PC-3 (cell line): Measurements from ENCODE around the gene LAMC2. TPM values are rescaled to one million over a fixed set of nuclear protein-coding genes. Genes with fewer than 3 reads are reported as not detected.
A peak's percentile ranks its signal among the peaks of the same experiment; 100 is the strongest.

Source experiments
- ATAC-seq: fragments of 200-7000 bp; cut with Tn5 transposase; 2 replicates; pipeline ENCODE4 v1.9.1; 2020; ENCODE audit warnings: mild to moderate bottlenecking, moderate library complexity
- BruUV-seq: library from RNA; stranded (reverse); fragments of 400-500 nt; replicated peaks from 2 replicates; lab custom pipeline; 2021; lab: Mats Ljungman, UMichigan
- CTCF ChIA-PET: fragments of 300-600 bp; sonication (Branson Sonifier 250); formaldehyde crosslinking; loops from one replicate; lab custom pipeline; 2022; ENCODE audit warnings: antibody characterized with exemption; lab: Charles Lee
- POLR2A ChIA-PET: fragments of 300-600 bp; sonication (Branson Sonifier 250); formaldehyde crosslinking; loops from one replicate; lab custom pipeline; 2022; ENCODE audit warnings: antibody characterized with exemption; ENCODE audit not compliant: unreplicated experiment; lab: Charles Lee
- DNase-seq: peaks from one replicate; pipeline ENCODE4 v3.0.0-alpha.2; 2015
- H2AFZ ChIP-seq: fragments of 300-600 bp; sonication (generic); 2 replicates; pipeline ENCODE4 v1.6.0; 2016; ENCODE audit warnings: antibody characterized with exemption, low read length
- H3F3A ChIP-seq: fragments of 300-600 bp; sonication (generic); one replicate; pipeline ENCODE4 v1.6.0; 2017; ENCODE audit warnings: antibody characterized with exemption, low read length, control low read depth, mild to moderate bottlenecking; ENCODE audit not compliant: unreplicated experiment
- H3K27ac ChIP-seq: fragments of 300-600 bp; sonication (generic); 2 replicates; pipeline ENCODE4 v1.5.1; 2016; ENCODE audit warnings: mild to moderate bottlenecking, low read length
- H3K27me3 ChIP-seq: fragments of 300-600 bp; sonication (generic); 2 replicates; pipeline ENCODE4 v1.6.1; 2016; ENCODE audit warnings: low read length, mixed read lengths
- H3K36me3 ChIP-seq: fragments of 300-600 bp; sonication (generic); 2 replicates; pipeline ENCODE4 v1.6.1; 2016; ENCODE audit warnings: low read depth, mixed run types, low read length, mixed read lengths
- H3K4me1 ChIP-seq: fragments of 300-600 bp; sonication (generic); 2 replicates; pipeline ENCODE4 v1.5.1; 2016; ENCODE audit warnings: low read length; ENCODE audit not compliant: insufficient read depth
- H3K4me2 ChIP-seq: fragments of 300-600 bp; sonication (generic); 2 replicates; pipeline ENCODE4 v1.6.0; 2016; ENCODE audit warnings: low read length
- H3K4me3 ChIP-seq: fragments of 300-600 bp; sonication (generic); 2 replicates; pipeline ENCODE4 v1.5.1; 2016; ENCODE audit warnings: mild to moderate bottlenecking, low read length, mixed read lengths
- H3K79me2 ChIP-seq: fragments of 300-600 bp; sonication (generic); 2 replicates; pipeline ENCODE4 v1.6.1; 2017; ENCODE audit warnings: low read length, mixed read lengths
- H3K9ac ChIP-seq: fragments of 300-600 bp; sonication (generic); 2 replicates; pipeline ENCODE4 v1.6.0; 2016; ENCODE audit warnings: mild to moderate bottlenecking, low read length
- H3K9me2 ChIP-seq: fragments of 300-600 bp; sonication (generic); replicated peaks from 2 replicates; pipeline ENCODE4 v1.6.1; 2016; ENCODE audit warnings: mixed run types, low read length, mixed read lengths
- H3K9me3 ChIP-seq: fragments of 300-600 bp; sonication (generic); 2 replicates; pipeline ENCODE4 v1.6.1; 2016; ENCODE audit warnings: low read length, mixed read lengths
- H4K20me1 ChIP-seq: fragments of 300-600 bp; sonication (generic); 2 replicates; pipeline ENCODE4 v1.6.1; 2016; ENCODE audit warnings: low read length, mixed read lengths
- EZH2 ChIP-seq: fragments of 300-600 bp; sonication (generic); IDR thresholded peaks from one replicate; pipeline ENCODE4 v1.6.1; 2017; ENCODE audit warnings: antibody characterized with exemption, mild to moderate bottlenecking, low read length; ENCODE audit not compliant: unreplicated experiment
- EZH2phosphoT487 ChIP-seq: fragments of 300-600 bp; sonication (generic); IDR thresholded peaks from 2 replicates; pipeline ENCODE4 v1.6.1; 2018; ENCODE audit warnings: mild to moderate bottlenecking, antibody characterized with exemption, low read length, borderline replicate concordance
- intact Hi-C: fragments of 100-400 bp; cut with micrococcal nuclease; formaldehyde crosslinking; loops from 2 replicates; pipeline ENCODE4 v1.9.0; 2023
- total RNA-seq: library from RNA; depleted of rRNA; stranded (reverse); fragments of >200 nt; gene quantifications from 2 replicates; pipeline ENCODE4 v1.2.3, GENCODE V29; 2014
- TF ChIP-seq, protein P1 (sequence below): fragments of 300-600 bp; sonication (generic); conservative IDR thresholded peaks from 2 replicates; pipeline ENCODE4 v1.5.1; 2017; ENCODE audit warnings: antibody characterized with exemption, low read depth, mild to moderate bottlenecking, low read length

Gene LAMC2
- total RNA-seq, 1 experiment from 2014 or later, result 105 TPM

DNA sequence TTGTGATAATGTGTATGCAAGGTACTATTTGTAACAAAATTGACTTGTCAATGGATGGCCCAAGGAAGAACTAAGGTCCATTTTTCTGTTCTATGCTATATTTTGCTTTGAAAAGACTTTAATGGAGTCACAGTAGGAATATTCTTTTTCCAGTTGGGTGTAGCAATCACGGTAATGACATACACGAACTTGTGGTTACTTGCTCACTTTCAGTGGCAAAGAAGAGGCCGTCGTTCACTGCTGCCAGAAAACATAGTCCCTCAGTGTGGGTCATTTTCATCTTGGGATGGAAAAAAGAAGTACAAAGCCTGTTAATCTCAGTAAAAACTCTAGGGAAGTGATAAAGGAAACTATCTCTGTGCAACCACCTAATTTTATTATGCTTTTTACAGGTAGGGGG is 47.8 kb upstream of the LAMC2 start:
- H3K9ac ChIP-seq, result peak overlapping the region; percentile 75; the same call in 1 of the 2 replicates
- H3K4me1 ChIP-seq, result peaks cover 31% of the 10 kb centered on the region
- no peak overlapping the region for H3K4me2 ChIP-seq
- DNase-seq (no peak), ATAC-seq (no peak)
- H3K36me3 ChIP-seq, result peaks cover 40% of the 10 kb centered on the region
- ChIA-PET POLR2A (interaction anchor here (0.6 kb wide), 1 partner anchor 66 kb away, joined by 4 read pairs; no protein-coding TSS in a partner anchor), CTCF (no interaction called here)
- no peaks in the 10 kb centered on the region for H3K9me2 ChIP-seq
- no peak overlapping the region for H3K4me3 ChIP-seq
- H3K79me2 ChIP-seq, result no peaks in the 10 kb centered on the region
- H3K27me3 ChIP-seq, result no peaks in the 10 kb centered on the region
- no TSS peak for BruUV-seq
- H4K20me1 ChIP-seq, result no peaks in the 10 kb centered on the region
- intact Hi-C loops, result loop anchor here (10.0 kb wide), 1 partner anchor 174 kb away; no protein-coding TSS in a partner anchor
- no peak for TF ChIP-seq EZH2
- no peak for TF ChIP-seq EZH2phosphoT487
- TF ChIP-seq, protein P1, sequence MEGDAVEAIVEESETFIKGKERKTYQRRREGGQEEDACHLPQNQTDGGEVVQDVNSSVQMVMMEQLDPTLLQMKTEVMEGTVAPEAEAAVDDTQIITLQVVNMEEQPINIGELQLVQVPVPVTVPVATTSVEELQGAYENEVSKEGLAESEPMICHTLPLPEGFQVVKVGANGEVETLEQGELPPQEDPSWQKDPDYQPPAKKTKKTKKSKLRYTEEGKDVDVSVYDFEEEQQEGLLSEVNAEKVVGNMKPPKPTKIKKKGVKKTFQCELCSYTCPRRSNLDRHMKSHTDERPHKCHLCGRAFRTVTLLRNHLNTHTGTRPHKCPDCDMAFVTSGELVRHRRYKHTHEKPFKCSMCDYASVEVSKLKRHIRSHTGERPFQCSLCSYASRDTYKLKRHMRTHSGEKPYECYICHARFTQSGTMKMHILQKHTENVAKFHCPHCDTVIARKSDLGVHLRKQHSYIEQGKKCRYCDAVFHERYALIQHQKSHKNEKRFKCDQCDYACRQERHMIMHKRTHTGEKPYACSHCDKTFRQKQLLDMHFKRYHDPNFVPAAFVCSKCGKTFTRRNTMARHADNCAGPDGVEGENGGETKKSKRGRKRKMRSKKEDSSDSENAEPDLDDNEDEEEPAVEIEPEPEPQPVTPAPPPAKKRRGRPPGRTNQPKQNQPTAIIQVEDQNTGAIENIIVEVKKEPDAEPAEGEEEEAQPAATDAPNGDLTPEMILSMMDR, result no peak
- peaks cover 5% of the 10 kb centered on the region for H3F3A ChIP-seq
- H2AFZ ChIP-seq, result no peak overlapping the region
- peak overlapping the region; percentile 96 for H3K27ac ChIP-seq
- no peaks in the 10 kb centered on the region for H3K9me3 ChIP-seq

GRCh38 chr1:183139281-183139942 is 46.7 kb upstream of the LAMC2 start:
- Histone ChIP-seq H3K4me3 (peak overlapping the region; percentile 26; the same call in 1 of the 2 replicates), H3K9me3 (no peaks in the 10 kb centered on the region), H4K20me1 (no peaks in the 10 kb centered on the region), H3K79me2 (no peaks in the 10 kb centered on the region), H3K9ac (peak overlapping the region; percentile 75), H3K9me2 (no peaks in the 10 kb centered on the region), H3K4me1 (peaks cover 31% of the 10 kb centered on the region), H3F3A (peaks cover 5% of the 10 kb centered on the region), H3K27me3 (no peaks in the 10 kb centered on the region), H3K27ac (peak overlapping the region; percentile 96), H2AFZ (no peak overlapping the region), H3K36me3 (peaks cover 40% of the 10 kb centered on the region), H3K4me2 (peak overlapping the region; percentile 57)
- TF ChIP-seq EZH2phosphoT487 (no peak), EZH2 (no peak)
- TF ChIP-seq, protein P1, result no peak
- intact Hi-C loops, result loop anchor here (1.0 to 10.0 kb wide), 5 partner anchors 24 to 175 kb away; partner anchors contain the start of gene LAMC2
- BruUV-seq, result TSS peak; percentile 85
- ATAC-seq, result peak; percentile 87
- CTCF ChIA-PET, result no interaction called here
- peak; percentile 85 for DNase-seq
- POLR2A ChIA-PET, result interaction anchor here (0.6 kb wide), 1 partner anchor 67 kb away, joined by 4 read pairs; no protein-coding TSS in a partner anchor

- Histone ChIP-seq H3K9me2 (no peaks in the 10 kb centered on the region), H2AFZ (no peak overlapping the region), H4K20me1 (no peaks in the 10 kb centered on the region), H3K4me3 (no peak overlapping the region), H3K4me2 (no peak overlapping the region), H3K4me1 (peaks cover 31% of the 10 kb centered on the region), H3K79me2 (no peaks in the 10 kb centered on the region), H3K27me3 (no peaks in the 10 kb centered on the region), H3K36me3 (peaks cover 44% of the 10 kb centered on the region), H3F3A (peaks cover 5% of the 10 kb centered on the region), H3K9me3 (no peaks in the 10 kb centered on the region), H3K27ac (peak overlapping the region; percentile 96), H3K9ac (peak overlapping the region; percentile 61)
- intact Hi-C loops, result no loop called here
- POLR2A ChIA-PET, result no interaction called here
- no peak for ATAC-seq
- CTCF ChIA-PET, result no interaction called here
- no peak for DNase-seq
- no TSS peak for BruUV-seq
- TF ChIP-seq EZH2phosphoT487 (no peak), EZH2 (no peak)
- TF ChIP-seq, protein P1, result no peak
These were observed 45.4 kb upstream of the LAMC2 start for GRCh38 chr1:183140633-183141032.
